K562 (cell line): ENCODE results near the gene FBXW12. TPM values are rescaled to one million over a fixed set of nuclear protein-coding genes. Genes with fewer than 3 reads are reported as not detected.

Experiments used
- ATAC-seq: fragments of 200-7000 bp; cut with Tn5 transposase; 3 replicates; pipeline ENCODE4 v1.9.1; 2020; ENCODE audit warnings: moderate library complexity
- BruUV-seq: library from RNA; stranded (reverse); fragments of 400-500 nt; replicated peaks from 2 replicates; lab custom pipeline; 2021; lab: Mats Ljungman, UMichigan
- CTCF ChIA-PET: fragments of 300-600 bp; formaldehyde crosslinking; extraction: SDS; loops from one replicate; lab custom pipeline; 2021; ENCODE audit warnings: low intra/inter-chr PET ratio; lab: Yijun Ruan, JAX
- POLR2A ChIA-PET: fragments of 300-600, 350-650 bp; sonication (Branson Sonifier 250); formaldehyde crosslinking; extraction: SDS; loops from one replicate; lab custom pipeline; 2021; ENCODE audit warnings: antibody characterized with exemption, inconsistent platforms; lab: Yijun Ruan, JAX
- DNase-seq, 4 experiments: peaks; one replicate each; pipeline versions ENCODE4 v3.0.0 to v3.0.0-alpha.2; 2011 to 2018; ENCODE audit warnings: low spot score in 3 of 4, mixed read lengths in 3 of 4; ENCODE audit errors: extremely low read depth in 1 of 4
- FAIRE-seq: peaks from 2 replicates; lab custom pipeline; 2011; peaks lifted over from hg19 to GRCh38; lab: Jason Lieb, UNC
- H2AFZ ChIP-seq: 2 replicates; pipeline ENCODE4 v1.6.0; 2011; ENCODE audit warnings: low read depth, low read length, control low read depth, inconsistent platforms
- H3K27ac ChIP-seq: fragments of 200-600 bp; 3 replicates; pipeline ENCODE4 v1.8.0; 2011; ENCODE audit warnings: low read depth, mild to moderate bottlenecking, control low read depth, inconsistent platforms, low read length, moderate library complexity, mixed read lengths; ENCODE audit errors: extremely low read depth
- H3K27me3 ChIP-seq, 2 experiments: fragments of 300-600 bp in 1 of 2; 2 replicates in 1 of 2; 3 replicates in 1 of 2; pipeline versions ENCODE4 v1.6.0 to v1.8.0; 2011; ENCODE audit warnings: inconsistent platforms in 2 of 2, low read length in 2 of 2, mild to moderate bottlenecking in 1 of 2, mixed read lengths in 1 of 2, moderate library complexity in 1 of 2; ENCODE audit not compliant: control insufficient read depth in 2 of 2, insufficient read depth in 2 of 2
- H3K36me3 ChIP-seq: fragments of 300-600 bp; 3 replicates; pipeline ENCODE4 v1.8.0; 2011; ENCODE audit warnings: mild to moderate bottlenecking, low read length, inconsistent platforms; ENCODE audit not compliant: control insufficient read depth, insufficient read depth
- H3K4me1 ChIP-seq, 2 experiments: fragments of 200-600 bp in 1 of 2; replicated peaks in 1 of 2; 2 replicates in 1 of 2; 3 replicates in 1 of 2; pipeline versions ENCODE4 v1.5.1 to v1.8.0; 2011; ENCODE audit warnings: inconsistent platforms in 2 of 2, low read length in 2 of 2, mild to moderate bottlenecking in 1 of 2, mixed read lengths in 1 of 2, moderate library complexity in 1 of 2; ENCODE audit not compliant: control insufficient read depth in 2 of 2, insufficient read depth in 2 of 2
- H3K4me2 ChIP-seq: 2 replicates; pipeline ENCODE4 v1.6.1; 2011; ENCODE audit warnings: low read length, control low read depth, inconsistent platforms, mixed read lengths; ENCODE audit not compliant: insufficient read depth
- H3K4me3 ChIP-seq: fragments of 200-600 bp; sonication (generic), shearing (Covaris generic); 2 replicates; pipeline ENCODE4 v1.5.1; 2016; ENCODE audit warnings: control low read depth, inconsistent platforms
- H3K79me2 ChIP-seq: fragments of 200-600 bp; 3 replicates; pipeline ENCODE4 v1.8.0; 2011; ENCODE audit warnings: low read length, inconsistent platforms; ENCODE audit not compliant: control insufficient read depth, insufficient read depth
- H3K9ac ChIP-seq, 2 experiments: 2 replicates each; pipeline versions ENCODE4 v1.6.0 to v1.6.1; 2011; ENCODE audit warnings: low read depth in 2 of 2, low read length in 2 of 2, control low read depth in 1 of 2, inconsistent platforms in 1 of 2, mild to moderate bottlenecking in 1 of 2, mixed read lengths in 1 of 2; ENCODE audit not compliant: insufficient read depth in 1 of 2
- H3K9me1 ChIP-seq: one replicate; pipeline ENCODE4 v1.6.0; 2011; ENCODE audit warnings: inconsistent platforms, mild to moderate bottlenecking, low read length, moderate library complexity; ENCODE audit not compliant: control insufficient read depth, insufficient read depth
- H3K9me3 ChIP-seq: replicated peaks from 2 replicates; pipeline ENCODE4 v1.5.1; 2011; ENCODE audit warnings: low read depth, low read length, inconsistent platforms; ENCODE audit not compliant: control insufficient read depth, insufficient read depth
- H4K20me1 ChIP-seq: replicated peaks from 2 replicates; pipeline ENCODE4 v1.6.1; 2011; ENCODE audit warnings: low read length, inconsistent platforms, mixed read lengths; ENCODE audit not compliant: control insufficient read depth, insufficient read depth
- KLF1 ChIP-seq: fragments of 450-650 bp; IDR thresholded peaks from 2 replicates; pipeline ENCODE4 v1.6.1; 2016; ENCODE audit warnings: missing genetic modification characterization, missing compliant biosample characterization
- PHTF2 ChIP-seq: fragments of 250-450 bp; sonication (Bioruptor Pico); IDR thresholded peaks from 2 replicates; pipeline ENCODE4 v1.5.0; 2021; ENCODE audit warnings: mild to moderate bottlenecking
- POLR2AphosphoS2 ChIP-seq: IDR thresholded peaks from 2 replicates; pipeline ENCODE4 v1.6.1; 2012; ENCODE audit warnings: low read length, improper control_type of control experiment
- SRSF9 ChIP-seq: fragments of 200-400 bp; formaldehyde crosslinking; IDR thresholded peaks from 2 replicates; pipeline ENCODE4 v1.6.1; 2017; ENCODE audit warnings: low read depth, low read length, borderline replicate concordance
- THAP12 ChIP-seq: fragments of 250-450 bp; sonication (Bioruptor Pico); IDR thresholded peaks from 2 replicates; pipeline ENCODE4 v1.9.0; 2021; ENCODE audit warnings: mild to moderate bottlenecking, inconsistent platforms
- WGBS: fragments of 100-300 bp; shearing (Covaris generic); methylation state at CpG from one replicate; pipeline ENCODE4 v1.1.6; 2016; ENCODE audit warnings: low coverage, mixed read lengths; ENCODE audit not compliant: insufficient coverage; ENCODE audit errors: missing lambda C conversion rate; 5-methylcytosine and 5-hydroxymethylcytosine counted together
- in situ Hi-C: fragments of 300-500 bp; cut with MboI; formaldehyde crosslinking; loops from 4 replicates; pipeline ENCODE4 v1.15.0; 2018; ENCODE audit warnings: inconsistent platforms, mixed read lengths
- intact Hi-C: fragments of 100-400 bp; cut with micrococcal nuclease; formaldehyde crosslinking; loops from 2 replicates; pipeline ENCODE4 v1.14.2; 2022
- polyA plus RNA-seq, 8 experiments: library from polyadenylated mRNA; depleted of rRNA in 4 of 8; stranded (reverse) in 5 of 8; unstranded in 3 of 8; fragments of >200 nt; fragmentation: Nextera tagmentation in 2 of 8; fragmentation: Illumina TruSeq in 1 of 8; extraction: Ambion mirVana in 2 of 8; extraction: Trizol in 1 of 8; gene quantifications; 2 replicates each; pipeline versions ENCODE4 v1.2.1 to v1.2.3, GENCODE V29; 2011 to 2014; ENCODE audit warnings: inconsistent platforms in 1 of 8, missing spikeins in 1 of 8
- total RNA-seq, 7 experiments: library from RNA; depleted of rRNA in 6 of 7; stranded (reverse); fragments of >200 nt in 6 of 7; fragmentation: Illumina TruSeq in 2 of 7; extraction: Trizol in 2 of 7; gene quantifications; 2 replicates each; pipeline versions ENCODE4 v1.2.1 to v1.2.3, GENCODE V29; 2011 to 2021; ENCODE audit warnings: low replicate concordance in 1 of 7

The FBXW12 gene
- total and polyA plus RNA-seq, 9 of the 15 experiments (the other 6 are each of a cell fraction or from before 2014, with no cell fraction given), result 0.04 to 0.07 (median 0.06) TPM; not detected in 6

DNA sequence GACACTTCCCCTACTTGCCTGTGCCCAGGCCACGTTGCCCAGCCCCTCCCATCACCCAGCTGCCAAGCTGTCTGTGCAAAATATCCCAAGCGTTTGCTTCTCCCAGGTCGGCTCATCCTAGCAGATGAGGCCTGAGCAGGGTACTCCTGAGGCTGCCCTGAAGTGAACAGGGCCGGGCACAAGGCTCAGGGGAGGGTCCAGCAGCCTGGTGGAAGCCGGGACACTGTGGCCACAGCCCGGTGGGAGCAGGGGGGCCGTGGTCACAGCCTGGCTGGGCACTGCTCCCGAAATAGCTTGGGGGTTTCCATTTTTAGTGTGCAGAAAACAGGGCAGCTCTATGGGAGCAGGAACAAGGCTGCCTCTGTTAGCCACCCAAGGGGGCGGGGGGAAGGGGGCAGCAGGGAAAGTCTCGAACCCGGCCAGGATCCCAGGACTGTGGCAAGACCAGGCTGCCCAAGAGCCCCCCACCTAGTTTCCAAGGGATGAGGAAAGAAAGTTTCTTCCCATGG, 54.4 kb downstream of the FBXW12 start:
- WGBS, result 54% methylated on average over 8 of the region's 11 CpGs
- in situ Hi-C loops (no loop called here), intact Hi-C loops (no loop called here)
- Histone ChIP-seq H3K4me2 (no peak overlapping the region), H3K36me3 (no peaks in the 10 kb centered on the region), H2AFZ (no peak overlapping the region), H3K9me3 (no peaks in the 10 kb centered on the region), H3K4me3 (no peak overlapping the region), H3K9me1 (no peaks in the 10 kb centered on the region), H3K27ac (no peak overlapping the region), H3K4me1 (peaks cover 3 to 47% of the 10 kb centered on the region in 2 experiments; a peak in 4 of 5 replicates), H3K79me2 (no peaks in the 10 kb centered on the region; the same call in 2 of the 3 replicates), H4K20me1 (no peaks in the 10 kb centered on the region), H3K9ac (peak overlapping the region in 1 of 2 experiments; percentile 68; a peak in 2 of 4 replicates), H3K27me3 (no peaks in the 10 kb centered on the region)
- no peak for FAIRE-seq
- ChIA-PET POLR2A (interaction anchor here (0.6 kb wide), 2 partner anchors 21 to 34 kb away, joined by 3 to 4 read pairs; no protein-coding TSS in a partner anchor), CTCF (no interaction called here)
- TF ChIP-seq POLR2AphosphoS2, result no peak
- TF ChIP-seq PHTF2, result no peak
- TF ChIP-seq KLF1 (tag), result no peak
- no peak for TF ChIP-seq THAP12 (CRISPR knock-in tag)
- no peak for TF ChIP-seq SRSF9
- no TSS peak for BruUV-seq
- no peak for DNase-seq
- no peak for ATAC-seq
